ENCODE results near the gene BCAS3.
A peak's percentile ranks its signal among the peaks of the same experiment; 100 is the strongest.

The BCAS3 gene

GRCh38 chr17:61275395-61275794 is 597.7 kb downstream of the BCAS3 start:
- no peak for DNase-seq

GRCh38 chr17:61276806-61277205 is 599.2 kb downstream of the BCAS3 start:
- DNase-seq: no peak

- DNase-seq: no peak
These were observed 602.0 kb downstream of the BCAS3 start for GRCh38 chr17:61279476-61280145.

DNA sequence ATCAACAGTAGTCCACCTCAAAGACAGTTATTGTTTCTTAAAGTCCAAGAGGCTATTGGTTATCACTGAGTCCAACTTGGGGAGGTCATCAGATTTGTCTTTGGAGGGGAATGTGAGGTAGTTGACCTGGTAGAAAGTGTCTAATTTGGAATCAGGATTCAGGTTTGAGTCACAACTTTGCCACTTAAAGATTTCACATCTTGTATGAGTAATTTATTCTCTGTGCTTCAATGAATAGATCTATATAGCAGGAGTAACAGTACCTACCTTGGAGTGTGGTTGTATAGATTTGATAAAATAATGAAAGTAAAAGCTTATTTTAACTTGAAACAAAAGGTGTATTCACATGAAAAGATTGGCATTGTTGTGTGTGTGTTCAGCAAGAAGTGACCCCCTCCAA is 602.7 kb downstream of the BCAS3 start:
- no peak for DNase-seq

- DNase-seq: no peak
These were observed 603.2 kb downstream of the BCAS3 start for GRCh38 chr17:61280851-61281250.

- DNase-seq: no peak
These were observed 604.7 kb downstream of the BCAS3 start for GRCh38 chr17:61282377-61282776.

- no peak for DNase-seq
These were observed 605.4 kb downstream of the BCAS3 start for GRCh38 chr17:61283043-61283442.

DNA sequence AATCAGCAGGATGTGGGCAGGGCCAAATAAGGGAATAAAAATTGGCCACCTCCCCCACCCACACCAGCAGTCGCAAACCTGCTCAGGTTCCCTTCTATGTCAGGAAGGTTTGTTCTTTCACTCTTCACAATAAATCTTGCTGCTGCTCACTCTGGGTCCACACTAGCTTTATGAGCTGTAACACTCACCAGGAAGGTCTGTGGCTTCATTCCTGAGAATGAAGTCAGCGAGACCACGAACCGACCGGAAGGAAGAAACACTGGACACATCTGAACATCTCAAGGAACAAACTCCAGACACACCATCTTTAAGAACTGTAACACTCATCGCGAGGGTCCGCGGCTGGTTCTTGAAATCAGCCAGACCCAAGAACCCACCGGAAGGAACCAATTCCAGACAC is 606.5 kb downstream of the BCAS3 start:
- no peak for DNase-seq

DNA sequence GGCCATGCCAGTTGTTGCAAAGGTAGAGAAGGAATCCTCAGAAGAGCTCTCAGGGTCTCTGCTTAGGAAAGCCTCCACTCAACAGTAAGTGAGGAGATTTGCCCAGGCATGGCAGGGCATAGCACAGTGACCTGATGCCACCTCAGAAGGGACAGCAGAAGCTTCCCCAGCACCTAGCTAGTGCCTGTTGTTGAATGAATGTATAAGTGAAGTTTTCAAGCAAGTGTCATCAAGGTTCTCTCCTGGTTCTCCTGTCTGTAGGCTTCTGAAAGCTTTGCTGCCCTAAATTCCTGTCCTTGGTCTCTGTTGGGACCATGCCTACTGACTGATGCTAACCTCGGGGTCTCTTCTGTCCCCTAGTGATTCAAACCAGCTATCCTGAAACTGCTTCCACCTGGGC is 607.1 kb downstream of the BCAS3 start:
- DNase-seq: no peak

GRCh38 chr17:61285526-61286320 is 608.1 kb downstream of the BCAS3 start:
- peak in 1 of 3 experiments; percentile 44 for DNase-seq

GRCh38 chr17:61286449-61286848 is 608.8 kb downstream of the BCAS3 start:
- DNase-seq: no peak

- no peak for DNase-seq
These were observed 612.0 kb downstream of the BCAS3 start for GRCh38 chr17:61289408-61290385.

DNA sequence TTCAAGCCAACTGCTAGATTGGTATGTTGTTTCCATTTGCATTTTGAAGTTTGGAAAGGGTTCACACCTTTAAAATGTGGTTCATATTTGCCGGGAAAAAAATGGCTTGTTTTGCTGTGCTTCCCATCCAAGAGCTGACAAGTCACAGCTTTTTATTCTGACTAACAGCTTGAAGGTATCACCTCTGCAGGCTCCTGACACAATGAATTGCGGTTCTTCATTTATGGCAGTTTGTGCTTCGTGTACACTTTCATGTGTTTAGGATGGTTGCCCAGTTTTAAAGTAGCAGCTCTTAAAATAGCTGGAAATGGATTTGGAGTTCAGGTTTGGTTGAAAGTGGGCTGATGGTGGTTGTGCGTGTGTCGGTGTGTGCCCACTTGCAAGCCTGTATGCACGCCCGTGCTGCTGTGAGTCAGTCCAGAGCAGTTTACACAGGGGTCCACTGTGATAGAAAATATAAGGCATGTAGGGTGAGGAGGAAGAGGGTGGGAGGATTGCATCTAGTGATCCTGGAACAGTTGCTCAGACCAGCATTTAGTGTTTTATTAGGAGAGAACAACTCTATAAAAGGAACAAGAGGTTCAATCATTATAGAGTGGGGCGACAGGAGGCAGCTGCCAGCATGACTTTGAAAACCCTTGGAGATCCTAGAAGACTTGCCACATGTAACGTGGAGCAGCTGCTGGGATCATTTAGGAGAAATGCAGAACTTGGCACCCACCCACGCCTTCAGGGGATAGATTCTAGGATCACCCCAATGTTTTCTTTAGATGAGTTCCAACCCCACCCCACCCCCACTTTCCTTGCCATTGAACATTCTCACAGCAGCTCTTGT is 614.0 kb downstream of the BCAS3 start:
- no peak for DNase-seq

DNA sequence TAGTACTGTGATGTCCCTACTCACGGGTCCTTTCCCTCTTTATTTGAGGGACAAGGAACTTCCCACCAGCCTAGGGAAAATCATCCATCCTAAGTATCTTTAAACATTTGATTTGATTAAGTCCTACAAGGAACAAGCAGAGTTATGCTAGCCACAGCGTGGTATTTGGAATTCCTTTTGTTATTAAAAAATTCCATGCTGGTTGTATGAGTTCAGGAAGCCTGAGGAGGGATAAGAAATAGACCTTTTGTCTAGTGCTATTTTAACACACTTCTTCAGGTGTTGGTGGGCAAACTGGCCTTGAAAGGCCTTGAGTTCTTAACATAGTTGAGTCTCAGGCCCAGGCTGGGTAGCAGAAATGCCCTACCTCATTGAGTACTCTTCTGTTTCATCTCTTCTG is 616.6 kb downstream of the BCAS3 start:
- no peak for DNase-seq

- DNase-seq: no peak
These were observed 617.1 kb downstream of the BCAS3 start for GRCh38 chr17:61294777-61295176.

GRCh38 chr17:61296058-61296457 is 618.4 kb downstream of the BCAS3 start:
- no peak for DNase-seq

DNA sequence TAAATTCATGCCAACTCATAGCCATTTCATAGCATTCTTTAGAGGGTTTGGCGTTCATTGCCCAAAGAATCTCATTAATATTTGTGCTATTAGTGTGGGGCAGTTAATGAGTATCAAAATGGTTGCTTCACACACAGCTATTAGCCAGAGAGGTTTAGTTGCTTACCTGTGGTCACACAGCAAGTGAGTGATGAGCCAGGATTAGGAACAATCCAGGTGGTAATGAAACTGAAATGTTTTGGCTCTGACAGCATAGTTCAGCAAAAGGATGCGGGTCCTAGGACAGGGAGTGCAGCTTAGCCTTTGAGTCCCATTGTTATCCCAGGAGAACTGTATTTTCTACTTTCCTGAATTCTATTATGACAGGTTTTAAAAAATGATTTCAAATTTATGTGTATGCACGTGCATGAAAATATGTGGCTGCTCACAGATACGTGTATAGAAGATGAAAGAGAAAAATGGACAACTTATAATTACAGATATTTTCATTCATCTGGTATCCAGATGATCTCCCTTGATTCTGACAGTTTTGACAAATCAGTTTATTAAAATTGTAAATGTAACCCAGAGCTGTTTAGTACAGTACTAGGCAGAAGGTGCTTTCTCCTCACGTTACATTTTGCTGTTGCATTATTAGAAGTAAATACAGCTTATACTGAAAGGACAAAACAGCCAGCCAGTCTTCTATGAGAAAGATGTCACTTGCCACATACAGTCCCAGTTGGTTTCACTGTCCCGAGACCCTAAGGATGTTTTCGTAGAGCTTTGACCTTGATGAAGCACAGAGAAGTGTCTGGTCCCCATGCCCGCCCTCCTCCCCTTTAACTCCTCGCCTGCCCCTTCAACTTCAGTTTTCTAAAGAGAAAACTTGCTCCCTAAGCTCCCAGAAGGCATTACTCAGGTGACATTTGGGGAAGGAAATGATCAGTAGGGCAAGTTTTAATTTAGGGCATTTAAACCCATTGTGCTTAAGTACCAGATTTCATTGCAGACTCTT is 622.2 kb downstream of the BCAS3 start:
- DNase-seq: no peak

DNA sequence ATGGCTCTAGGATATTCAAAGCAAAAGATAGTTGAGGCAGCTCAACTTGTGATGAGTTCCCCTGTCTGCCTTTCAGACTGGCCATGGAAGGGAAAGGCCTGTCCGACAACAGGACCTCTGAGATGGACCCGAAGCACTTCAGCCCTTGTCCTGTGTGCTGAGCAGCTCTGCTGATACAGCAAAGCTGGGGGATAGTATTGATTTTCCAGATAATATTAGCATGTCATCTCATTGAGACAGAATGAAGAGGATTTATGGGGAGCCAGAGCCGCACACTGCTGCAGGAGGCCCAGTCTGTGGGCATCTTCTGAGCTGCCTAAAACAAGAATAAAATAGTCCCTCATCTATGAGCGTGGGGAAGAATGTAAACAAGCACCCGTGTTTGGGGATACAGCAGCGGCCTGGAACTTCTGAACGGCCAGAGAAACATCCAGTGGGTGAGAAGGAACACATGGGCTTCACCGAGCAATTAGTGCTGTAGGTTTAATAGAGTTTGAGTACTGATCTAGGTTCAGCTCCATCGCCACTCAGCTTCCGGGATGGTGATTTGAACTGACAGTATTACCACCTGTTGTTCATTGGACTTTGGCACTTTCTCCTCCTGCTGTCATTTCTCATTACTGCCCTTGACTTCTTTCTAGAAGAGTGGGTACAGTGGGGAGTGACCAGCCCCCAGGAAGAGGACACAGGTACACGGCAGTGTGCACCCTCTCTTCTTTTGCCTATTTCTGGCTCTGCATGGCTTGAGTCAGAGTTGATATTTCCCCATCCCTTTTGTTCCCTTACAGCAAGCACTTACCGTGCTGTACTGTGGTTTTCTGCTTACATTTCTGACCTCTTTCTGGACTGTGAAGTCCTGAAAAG is 625.5 kb downstream of the BCAS3 start:
- no peak for DNase-seq

GRCh38 chr17:61303817-61304096 is 626.1 kb downstream of the BCAS3 start:
- DNase-seq: no peak

DNA sequence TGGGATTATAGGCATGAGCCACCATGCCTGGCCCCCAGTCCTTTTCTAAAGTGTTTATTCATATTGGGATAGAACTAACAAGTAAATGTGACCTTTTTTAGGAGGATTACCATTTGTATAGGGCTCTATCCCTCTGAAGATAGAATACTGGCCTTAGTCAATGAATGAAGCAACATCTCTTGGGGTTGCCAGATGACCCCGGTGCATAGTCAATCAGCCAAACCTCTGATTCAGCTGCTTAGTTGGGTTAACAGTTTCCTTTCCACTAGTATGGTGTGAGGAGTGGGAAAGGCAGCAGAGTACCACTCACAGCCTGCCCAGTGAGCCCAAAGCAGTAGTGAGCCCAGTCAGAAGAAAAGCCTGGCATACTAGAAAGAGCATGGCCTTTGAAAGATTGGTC is 627.4 kb downstream of the BCAS3 start:
- no peak for DNase-seq

Measured in NCI-H1417 (cell line).